ENCODE measurements around the gene DPP9.
"Not testable (repeated sequence)": the region's sequence is repeated elsewhere in the genome, so short reads cannot be mapped to it uniquely, and the experiment has no call there.

Gene DPP9

DNA sequence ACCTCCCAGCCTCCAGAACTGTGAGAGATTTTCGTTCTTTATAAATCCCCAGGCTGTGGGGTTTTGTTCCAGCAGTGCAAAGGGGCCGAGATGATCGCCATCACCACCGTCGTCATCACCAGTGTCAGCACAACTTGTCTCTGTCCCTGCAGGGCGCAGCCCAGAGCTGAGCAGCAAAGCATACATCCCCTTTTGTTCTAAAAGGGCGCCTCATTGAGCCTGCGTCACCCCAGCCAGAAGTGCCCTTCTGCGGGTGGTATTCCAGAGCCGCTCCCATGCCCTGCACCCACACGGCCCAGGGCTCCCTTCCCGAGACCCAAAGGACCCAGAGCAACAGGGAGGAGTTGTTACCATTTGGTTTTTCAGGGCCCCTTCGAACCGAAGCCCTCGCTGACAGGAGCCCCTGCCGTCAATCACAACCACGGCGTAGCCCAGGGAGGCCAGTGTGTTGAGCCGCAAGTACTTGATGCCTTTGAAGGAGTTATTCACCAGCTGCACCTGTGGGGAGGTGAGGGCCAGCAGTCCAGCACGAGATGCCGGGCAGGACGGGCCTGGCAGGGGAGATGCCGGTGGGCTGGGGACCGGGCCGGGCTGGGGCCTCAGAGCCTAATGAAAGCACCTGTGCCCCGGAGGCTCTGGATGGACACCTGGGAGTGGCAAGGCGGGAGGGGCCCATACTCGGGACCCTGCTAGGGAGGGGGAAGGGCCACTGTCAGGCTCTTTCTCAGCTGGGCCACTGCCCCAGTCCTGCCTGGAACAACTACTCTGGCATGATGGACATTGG lies 39.1 kb downstream of the DPP9 start:
- intact Hi-C loops (cut with DNase I; ENCODE audit: low total_unique reads), result no loop called here
- DNase-seq, result no peak
- Histone ChIP-seq H3K9me3 (no peaks in the 10 kb centered on the region), H3K36me3 (peaks cover 81 to 97% (median 87%) of the 10 kb centered on the region in 3 donors), H3K4me3 (no peak overlapping the region), H3K4me1 (no peaks in the 10 kb centered on the region), H3K27ac (no peak overlapping the region), H3K27me3 (no peaks in the 10 kb centered on the region)
- TF ChIP-seq CTCF (IDR thresholded peaks at IDR 0.05), result no peak

DNA sequence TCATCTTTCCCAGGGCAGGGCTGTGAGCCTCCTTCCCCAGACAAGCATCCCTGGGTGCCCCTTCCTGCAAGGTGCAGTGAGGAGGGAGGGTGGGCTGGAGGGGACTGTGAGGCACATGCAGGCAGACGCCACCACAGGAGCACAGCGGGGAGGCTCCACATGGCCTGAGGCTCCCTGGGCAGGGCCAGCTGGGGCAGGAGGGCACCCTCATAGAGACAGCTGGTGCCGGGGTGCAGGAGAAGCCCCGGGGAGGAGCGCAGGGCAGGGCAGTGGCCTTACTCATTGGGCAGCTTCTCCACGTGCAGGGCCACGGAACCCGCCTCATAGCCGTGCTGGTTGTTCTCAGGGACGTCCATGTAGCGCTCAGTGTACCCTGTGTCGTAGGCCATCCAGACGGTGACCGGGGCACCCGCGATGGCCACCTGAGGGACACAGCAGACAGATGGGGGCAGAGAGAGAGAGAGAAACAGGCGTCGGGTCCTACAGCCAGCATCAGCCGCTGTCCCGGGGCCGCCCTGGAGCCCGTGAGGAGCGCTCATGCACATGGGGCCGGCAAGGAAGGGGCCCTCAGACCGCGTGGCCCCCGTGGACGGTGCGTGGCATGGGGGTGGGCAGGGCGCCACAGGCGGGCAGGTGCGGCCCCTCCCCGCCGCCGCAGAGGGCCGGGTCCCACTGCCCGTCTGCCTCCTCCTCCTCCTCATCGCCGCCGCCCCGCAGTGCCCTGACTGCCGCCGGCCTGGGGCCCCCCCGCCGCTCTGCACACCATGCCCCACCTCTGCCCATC lies 41.0 kb downstream of the DPP9 start:
- Histone ChIP-seq H3K9me3 (no peaks in the 10 kb centered on the region), H3K27ac (no peak overlapping the region), H3K4me1 (no peaks in the 10 kb centered on the region), H3K27me3 (no peaks in the 10 kb centered on the region), H3K4me3 (no peak overlapping the region), H3K36me3 (peaks cover 74 to 97% (median 81%) of the 10 kb centered on the region in 3 donors)
- intact Hi-C loops (cut with DNase I; ENCODE audit: low total_unique reads), result no loop called here
- no peak for DNase-seq
- TF ChIP-seq CTCF (IDR thresholded peaks at IDR 0.05), result no peak

GRCh38 chr19:4680021-4680420 lies 43.6 kb downstream of the DPP9 start:
- H3K4me1 ChIP-seq; intact Hi-C loops (cut with DNase I; ENCODE audit: low total_unique reads); H3K27me3 ChIP-seq: not testable (repeated sequence)

DNA sequence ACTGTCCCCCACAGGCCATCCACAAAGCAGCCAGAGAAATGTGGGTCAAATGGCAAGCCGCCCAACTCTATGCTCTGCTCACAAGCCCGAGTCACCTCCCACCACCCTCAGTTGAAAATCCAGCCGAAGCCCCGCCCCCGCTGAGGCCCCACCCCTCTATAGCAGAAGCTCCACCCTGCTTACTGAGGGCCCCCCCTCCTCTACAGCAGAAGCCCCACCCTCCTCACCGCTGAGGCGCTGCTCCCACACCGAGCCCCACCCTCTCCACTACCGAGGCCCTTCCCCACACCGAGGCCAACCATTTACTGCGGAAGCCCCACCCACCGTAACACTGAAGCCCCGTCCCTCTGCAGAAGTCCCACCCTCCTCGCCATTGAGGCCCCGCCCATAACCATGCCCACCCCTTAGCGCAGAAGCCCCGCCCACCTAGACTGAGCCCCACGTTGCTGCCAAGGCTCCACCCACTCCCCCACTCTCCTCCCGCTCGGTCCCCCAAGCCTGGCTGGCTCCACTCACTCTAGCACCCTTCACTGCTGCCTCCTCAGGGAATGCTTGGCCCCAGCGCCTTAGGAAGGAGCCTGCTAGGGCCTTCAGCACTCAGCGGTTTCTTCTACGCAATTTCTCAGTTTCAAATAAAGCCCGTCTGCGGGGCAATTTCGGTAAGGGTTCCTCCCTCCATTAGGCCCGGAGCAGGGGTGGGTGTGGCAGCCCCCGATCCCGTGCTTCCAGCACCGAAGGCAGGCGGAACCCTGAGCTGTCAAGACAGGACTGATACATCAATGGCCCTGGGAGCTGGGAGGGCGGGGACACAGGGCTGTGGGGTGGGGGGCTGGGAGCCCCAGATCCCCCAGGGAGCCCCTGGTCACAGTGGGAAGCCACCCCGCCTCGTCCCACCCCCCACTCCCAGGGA lies 44.5 kb downstream of the DPP9 start:
- H3K27ac ChIP-seq, result no peak overlapping the region

More at GRCh38 chr19:4680021-4680420, 43.6 kb downstream of the DPP9 start:
- H3K27ac ChIP-seq, DNase-seq, H3K9me3 ChIP-seq, H3K4me3 ChIP-seq: not testable (repeated sequence)
- peaks cover 59 to 97% (median 80%) of the 10 kb centered on the region in 3 donors for H3K36me3 ChIP-seq

GRCh38 chr19:4676955-4677731 lies 46.5 kb downstream of the DPP9 start:
- intact Hi-C loops (cut with DNase I; ENCODE audit: low total_unique reads), result no loop called here
- no peak overlapping the region for H3K27ac ChIP-seq
- H3K9me3 ChIP-seq, result no peaks in the 10 kb centered on the region
- TF ChIP-seq CTCF (IDR thresholded peaks at IDR 0.05), result no peak
- H3K27me3 ChIP-seq, result no peaks in the 10 kb centered on the region
- no peak for DNase-seq
- no peak overlapping the region for H3K4me3 ChIP-seq
- H3K36me3 ChIP-seq, result peaks cover 33 to 77% (median 51%) of the 10 kb centered on the region in 3 donors
- no peaks in the 10 kb centered on the region for H3K4me1 ChIP-seq

More for the DNA sequence above, 44.5 kb downstream of the DPP9 start:
- Histone ChIP-seq H3K9me3 (no peaks in the 10 kb centered on the region), H3K36me3 (peaks cover 53 to 97% (median 71%) of the 10 kb centered on the region in 3 donors), H3K4me3 (no peak overlapping the region), H3K27me3 (no peaks in the 10 kb centered on the region), H3K4me1 (no peaks in the 10 kb centered on the region)
- no peak for TF ChIP-seq CTCF (IDR thresholded peaks at IDR 0.05)
- intact Hi-C loops (cut with DNase I; ENCODE audit: low total_unique reads), result no loop called here
- no peak for DNase-seq
